D721Med (cell line): ENCODE measurements around the gene IKZF4.
"Not testable (repeated sequence)": the region's sequence is repeated elsewhere in the genome, so short reads cannot be mapped to it uniquely, and the experiment has no call there.

ENCODE experiments used
- DNase-seq: peaks from one replicate; pipeline ENCODE4 v3.0.0; 2011; ENCODE audit warnings: low spot score; ENCODE audit not compliant: insufficient read length
- FAIRE-seq: peaks from 2 replicates; lab custom pipeline; 2011; peaks lifted over from hg19 to GRCh38; lab: Jason Lieb, UNC
- TF ChIP-seq, protein P1 (sequence below): IDR thresholded peaks from 2 replicates; pipeline ENCODE4 v1.5.1; 2012; ENCODE audit warnings: mild to moderate bottlenecking, control low read depth; ENCODE audit not compliant: insufficient read depth; ENCODE audit errors: missing control alignments

The IKZF4 gene

DNA sequence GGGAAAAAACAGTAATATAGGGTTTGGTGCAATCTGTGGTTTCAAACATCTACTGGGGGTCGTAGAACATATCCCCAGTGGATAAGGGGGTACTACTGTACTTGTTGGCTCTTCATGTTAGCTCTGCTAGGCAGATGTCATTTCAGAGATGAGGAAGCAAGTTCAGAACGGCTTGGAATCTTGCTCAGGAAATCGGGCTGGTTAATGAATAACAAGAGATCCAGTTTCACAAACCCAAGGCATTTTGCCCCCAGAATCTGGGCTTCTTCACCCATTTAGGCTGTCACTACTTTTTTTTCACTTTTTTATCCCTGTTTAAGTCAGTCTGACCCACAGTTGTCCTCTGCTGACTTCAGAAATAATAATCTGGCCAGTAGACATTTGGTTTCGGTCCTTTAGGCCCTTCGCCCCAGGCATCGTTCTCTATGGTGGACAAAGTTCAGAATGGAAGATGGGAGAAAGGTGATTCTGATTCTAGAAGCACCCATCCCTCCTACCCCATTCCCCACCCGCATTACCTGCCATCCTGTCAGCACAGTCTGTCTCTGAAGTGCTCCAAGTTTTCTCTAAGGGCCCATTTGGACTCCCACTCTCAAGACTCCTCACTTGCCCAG is 19.2 kb upstream of the IKZF4 start:
- TF ChIP-seq, protein P1, sequence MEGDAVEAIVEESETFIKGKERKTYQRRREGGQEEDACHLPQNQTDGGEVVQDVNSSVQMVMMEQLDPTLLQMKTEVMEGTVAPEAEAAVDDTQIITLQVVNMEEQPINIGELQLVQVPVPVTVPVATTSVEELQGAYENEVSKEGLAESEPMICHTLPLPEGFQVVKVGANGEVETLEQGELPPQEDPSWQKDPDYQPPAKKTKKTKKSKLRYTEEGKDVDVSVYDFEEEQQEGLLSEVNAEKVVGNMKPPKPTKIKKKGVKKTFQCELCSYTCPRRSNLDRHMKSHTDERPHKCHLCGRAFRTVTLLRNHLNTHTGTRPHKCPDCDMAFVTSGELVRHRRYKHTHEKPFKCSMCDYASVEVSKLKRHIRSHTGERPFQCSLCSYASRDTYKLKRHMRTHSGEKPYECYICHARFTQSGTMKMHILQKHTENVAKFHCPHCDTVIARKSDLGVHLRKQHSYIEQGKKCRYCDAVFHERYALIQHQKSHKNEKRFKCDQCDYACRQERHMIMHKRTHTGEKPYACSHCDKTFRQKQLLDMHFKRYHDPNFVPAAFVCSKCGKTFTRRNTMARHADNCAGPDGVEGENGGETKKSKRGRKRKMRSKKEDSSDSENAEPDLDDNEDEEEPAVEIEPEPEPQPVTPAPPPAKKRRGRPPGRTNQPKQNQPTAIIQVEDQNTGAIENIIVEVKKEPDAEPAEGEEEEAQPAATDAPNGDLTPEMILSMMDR: no peak
- no peak for FAIRE-seq
- DNase-seq: no peak

DNA sequence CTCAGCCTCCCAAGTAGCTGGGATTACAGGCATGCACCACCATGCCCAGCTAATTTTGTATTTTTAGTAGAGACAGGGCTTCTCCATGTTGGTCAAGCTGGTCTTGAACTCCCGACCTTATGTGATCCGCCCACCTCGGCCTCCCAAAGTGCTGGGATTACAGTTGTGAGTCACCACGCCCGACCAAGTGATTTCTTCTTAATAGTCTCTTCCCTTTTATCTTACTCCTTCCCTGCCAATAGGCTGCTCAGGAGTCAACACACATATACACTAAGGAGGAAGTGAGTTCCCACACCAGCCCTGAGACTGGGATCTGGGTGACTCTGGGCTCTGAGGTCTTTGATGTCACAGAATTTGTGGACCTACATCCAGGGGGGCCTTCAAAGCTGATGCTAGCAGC is 17.5 kb upstream of the IKZF4 start:
- not testable (repeated sequence) for FAIRE-seq, DNase-seq

DNA sequence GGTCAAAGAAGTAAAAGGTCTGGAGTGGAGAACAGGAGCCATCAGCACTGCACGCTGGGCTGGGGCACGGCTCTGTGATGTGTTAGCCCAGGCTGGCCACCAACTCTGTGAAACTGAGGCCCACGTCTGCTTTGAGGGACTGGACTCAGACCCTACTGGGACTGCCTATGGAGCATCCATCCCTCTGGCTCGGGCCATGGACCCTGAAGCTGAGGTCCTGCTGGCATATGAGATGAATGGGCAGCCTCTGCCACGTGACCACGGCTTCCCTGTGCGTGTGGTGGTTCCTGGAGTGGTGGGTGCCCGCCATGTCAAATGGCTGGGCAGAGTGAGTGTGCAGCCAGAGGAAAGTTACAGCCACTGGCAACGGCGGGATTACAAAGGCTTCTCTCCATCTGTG is 16.6 kb upstream of the IKZF4 start:
- no peak for FAIRE-seq
- TF ChIP-seq, protein P1: no peak
- no peak for DNase-seq

DNA sequence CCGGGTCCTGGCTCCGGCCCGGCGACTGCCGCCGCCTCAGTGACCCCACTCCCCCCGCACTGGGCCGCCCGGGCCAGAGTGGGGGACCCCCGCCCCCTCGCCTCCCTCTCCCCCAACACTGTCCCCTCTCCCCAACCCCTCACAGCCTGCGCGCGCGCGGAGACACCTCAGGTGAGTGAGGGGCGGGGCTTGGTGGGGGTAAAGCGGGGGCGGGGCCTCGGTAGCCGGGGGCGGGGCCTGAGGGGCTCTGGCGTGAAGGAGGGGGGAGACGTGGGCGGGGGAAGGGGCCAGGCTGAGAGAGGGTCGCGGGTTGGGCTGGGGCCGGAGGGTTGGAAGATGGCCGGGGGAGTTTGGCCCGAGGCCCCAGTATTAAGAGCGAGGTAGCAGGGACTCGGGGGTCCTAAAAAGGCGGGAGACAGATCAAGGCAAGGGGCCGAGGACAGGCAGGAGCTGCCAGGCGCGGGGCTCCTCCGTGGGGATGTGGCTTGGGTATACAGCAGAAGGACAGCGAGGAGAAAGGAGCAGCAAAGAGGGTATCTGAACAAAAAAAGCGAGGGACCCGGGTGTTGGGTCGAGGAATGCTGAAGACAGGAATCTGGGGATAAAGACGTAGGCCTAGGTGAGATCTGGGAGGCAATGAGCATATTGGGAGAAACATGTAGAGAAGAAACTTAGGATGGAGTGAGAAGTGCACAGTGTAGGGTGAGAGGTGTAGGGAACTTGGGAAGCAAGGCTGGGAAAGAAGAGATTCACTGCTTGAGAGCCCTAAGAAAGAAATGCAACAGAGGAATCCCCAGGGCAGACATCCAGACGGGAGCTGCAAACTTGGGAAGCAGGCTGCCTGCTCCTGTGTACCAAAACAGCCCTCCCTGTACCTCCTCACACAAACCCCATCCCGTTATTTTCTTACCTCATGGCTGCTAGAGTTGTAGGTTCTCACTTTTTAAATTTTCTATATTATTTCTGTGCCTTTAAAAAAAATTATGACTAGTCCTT is 13.0 kb upstream of the IKZF4 start:
- TF ChIP-seq, protein P1: no peak
- DNase-seq (peak; percentile 74), FAIRE-seq (no peak)

DNA sequence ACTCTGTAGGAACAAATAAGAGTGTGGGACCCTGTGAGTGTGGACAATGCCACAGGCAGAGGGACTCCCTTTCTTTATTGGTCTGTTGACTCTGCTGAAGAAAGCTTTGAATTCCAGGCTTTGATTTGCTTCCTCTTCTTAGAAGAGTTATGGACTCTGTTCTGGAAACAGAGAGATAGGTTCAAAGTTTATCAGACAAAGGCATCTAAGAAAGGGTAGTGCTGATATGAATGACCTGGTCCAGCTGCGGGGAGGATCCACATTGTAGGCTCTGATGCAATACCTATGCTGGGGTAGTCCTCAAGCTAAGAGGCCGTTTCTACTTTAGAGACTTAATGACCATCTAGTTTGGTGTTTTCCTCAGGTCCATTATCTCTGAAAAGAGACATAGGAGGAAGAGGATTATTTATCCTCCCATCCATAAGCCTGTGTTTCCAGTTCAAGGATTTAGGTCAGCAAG is 10.7 kb upstream of the IKZF4 start:
- DNase-seq (no peak), FAIRE-seq (no peak)
- TF ChIP-seq, protein P1: no peak

DNA sequence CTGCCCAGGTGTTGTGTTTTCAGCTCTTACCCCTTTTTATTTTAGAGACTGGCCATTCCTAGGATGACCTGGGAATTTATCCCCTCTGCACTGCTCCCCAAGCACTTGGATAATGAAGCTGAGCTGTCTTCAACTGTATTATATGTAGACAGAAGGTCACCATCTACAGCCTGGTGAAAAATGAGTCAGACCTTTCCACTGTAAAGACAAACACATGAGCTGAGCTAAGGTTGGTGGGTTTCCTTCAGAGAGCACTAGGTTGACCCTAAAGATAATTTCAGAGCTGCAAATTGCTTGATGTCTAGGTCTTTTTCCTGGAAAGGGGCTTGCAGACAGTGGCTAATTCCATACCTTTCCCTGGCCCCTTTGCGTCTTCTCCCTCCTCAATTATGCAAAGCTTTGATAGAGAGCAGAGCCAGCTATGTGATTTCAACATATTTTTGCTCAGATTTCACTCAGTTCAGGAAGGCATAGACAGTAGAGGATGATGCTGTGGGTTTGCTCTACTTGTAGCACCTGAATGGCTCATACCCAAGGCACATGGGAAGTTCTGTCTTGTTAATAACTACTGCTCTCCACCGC is 9.2 kb upstream of the IKZF4 start:
- DNase-seq (no peak), FAIRE-seq (no peak)
- TF ChIP-seq, protein P1: no peak

DNA sequence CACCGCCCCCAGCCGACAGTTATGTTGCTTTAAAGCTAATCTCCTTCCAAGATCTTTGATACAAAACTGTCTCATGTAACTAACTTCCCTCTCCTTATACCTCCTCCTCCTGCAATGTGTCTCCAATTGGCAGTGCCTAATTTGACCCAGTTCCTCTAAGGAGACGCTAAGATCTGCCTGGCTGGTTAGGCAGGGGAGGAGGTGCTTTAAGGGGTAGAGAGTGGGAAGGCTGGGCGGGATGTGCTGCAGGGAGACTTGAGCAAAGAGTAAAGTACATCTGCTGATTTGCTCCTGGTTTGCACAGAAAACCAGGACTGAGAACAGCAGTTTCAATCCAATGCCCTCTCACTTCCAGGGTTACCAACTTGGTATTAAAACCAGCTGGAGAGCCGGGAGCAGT is 7.4 kb upstream of the IKZF4 start:
- TF ChIP-seq, protein P1: no peak
- DNase-seq (no peak), FAIRE-seq (no peak)
